CD4-positive, alpha-beta T cell (primary cell): Measurements from ENCODE around the gene PHF12. TPM values are rescaled to one million over a fixed set of nuclear protein-coding genes. Genes with fewer than 3 reads are reported as not detected.

Source experiments
- ATAC-seq: fragments of 200-7000 bp; cut with Tn5 transposase; one replicate; pipeline ENCODE4 v1.10.0; 2022; ENCODE audit warnings: mild to moderate bottlenecking; ENCODE audit not compliant: poor library complexity
- CTCF ChIA-PET: fragments of 350-600 bp; sonication (Branson Sonifier 250); formaldehyde crosslinking; loops from one replicate; lab custom pipeline; 2021; ENCODE audit warnings: antibody characterized with exemption, inconsistent platforms; lab: Charles Lee
- POLR2A ChIA-PET: fragments of 350-600 bp; sonication (Branson Sonifier 250); formaldehyde crosslinking; loops from one replicate; lab custom pipeline; 2021; ENCODE audit warnings: antibody characterized with exemption, inconsistent platforms; lab: Charles Lee
- DNase-seq, 14 experiments: peaks; one replicate each; pipeline ENCODE4 v3.0.0-alpha.2; 2013 to 2020; ENCODE audit warnings: mixed read lengths in 2 of 14
- H3K27ac ChIP-seq, 2 donors: one replicate each; pipeline versions ENCODE4 v1.5.1 to v1.7.0; 2013; ENCODE audit warnings: low read length in 2 of 2, low read depth in 1 of 2, mild to moderate bottlenecking in 1 of 2
- H3K27me3 ChIP-seq, 2 experiments: 1 replicate in 1 of 2; 2 replicates in 1 of 2; pipeline versions ENCODE4 v1.6.1 to v1.7.0; 2013; ENCODE audit warnings: low read length in 2 of 2, control low read depth in 1 of 2, mild to moderate bottlenecking in 1 of 2, moderate library complexity in 1 of 2; ENCODE audit not compliant: insufficient read depth in 2 of 2, control insufficient read depth in 1 of 2
- H3K36me3 ChIP-seq: one replicate; pipeline ENCODE4 v1.6.1; 2013; ENCODE audit warnings: low read length, control low read depth; ENCODE audit not compliant: insufficient read depth
- H3K4me1 ChIP-seq: one replicate; pipeline ENCODE4 v1.6.1; 2013; ENCODE audit warnings: low read length, control low read depth; ENCODE audit not compliant: insufficient read depth
- H3K4me3 ChIP-seq: one replicate; pipeline ENCODE4 v1.5.1; 2013; ENCODE audit warnings: mild to moderate bottlenecking, low read length, moderate library complexity
- H3K9me3 ChIP-seq, 2 experiments: 1 replicate in 1 of 2; 2 replicates in 1 of 2; pipeline versions ENCODE4 v1.6.1 to v1.7.0; 2013; ENCODE audit warnings: low read length in 2 of 2, mild to moderate bottlenecking in 2 of 2, control low read depth in 1 of 2, moderate library complexity in 1 of 2; ENCODE audit not compliant: control insufficient read depth in 1 of 2, insufficient read depth in 1 of 2
- H3K27ac Mint-ChIP-seq: one replicate; pipeline ENCODE4 v1.8.0; 2020; ENCODE audit warnings: mixed read lengths
- H3K27me3 Mint-ChIP-seq: one replicate; pipeline ENCODE4 v1.8.0; 2021; ENCODE audit warnings: mixed read lengths
- H3K36me3 Mint-ChIP-seq: one replicate; pipeline ENCODE4 v1.8.0; 2021; ENCODE audit warnings: low read depth, mixed read lengths
- H3K4me1 Mint-ChIP-seq: one replicate; pipeline ENCODE4 v1.8.0; 2021; ENCODE audit warnings: low read depth, mixed read lengths
- H3K4me3 Mint-ChIP-seq: one replicate; pipeline ENCODE4 v1.8.0; 2020; ENCODE audit warnings: mild to moderate bottlenecking, mixed read lengths
- H3K9me3 Mint-ChIP-seq: one replicate; pipeline ENCODE4 v1.8.0; 2020; ENCODE audit warnings: mixed read lengths
- CTCF ChIP-seq: fragments of 200-600 bp; IDR thresholded peaks from one replicate; pipeline ENCODE4 v1.8.0; 2022; ENCODE audit warnings: antibody characterized with exemption, mild to moderate bottlenecking
- intact Hi-C, 2 experiments: fragments of 100-400 bp; cut with DNase I in 1 of 2; cut with micrococcal nuclease in 1 of 2; formaldehyde crosslinking; loops; one replicate each; pipeline versions ENCODE4 v1.15.1 to v1.9.0; 2023 to 2025; cut with DNase I, micrococcal nuclease
- total RNA-seq, 174 experiments: library from RNA in 2 of 174; stranded (reverse) in 2 of 174; gene quantifications; one replicate each; pipeline ENCODE4 v1.2.3 and lab custom pipeline; 2021 to 2026

PHF12 gene
- total RNA-seq, 2 experiments from 2014 or later: 232 to 247 TPM

- ATAC-seq: no peak
- H3K27ac Mint-ChIP-seq: no peak overlapping the region
These were observed 86.1 kb downstream of the PHF12 start for GRCh38 chr17:28864991-28865849.

GRCh38 chr17:28863953-28864352 is 87.4 kb downstream of the PHF12 start:
- TF ChIP-seq CTCF: no peak
- peaks cover 17% of the 10 kb centered on the region for H3K36me3 ChIP-seq
- H3K4me3 ChIP-seq: no peak overlapping the region
- no peak overlapping the region for H3K4me3 Mint-ChIP-seq
- H3K27ac Mint-ChIP-seq: no peak overlapping the region
- no peaks in the 10 kb centered on the region for H3K27me3 ChIP-seq
- intact Hi-C loops: no loop called here
- DNase-seq (no peak), ATAC-seq (no peak)
- peaks cover 17% of the 10 kb centered on the region for H3K36me3 Mint-ChIP-seq
- H3K4me1 Mint-ChIP-seq: no peaks in the 10 kb centered on the region
- no peaks in the 10 kb centered on the region for H3K9me3 Mint-ChIP-seq
- POLR2A ChIA-PET: no interaction called here
- H3K9me3 ChIP-seq: no peaks in the 10 kb centered on the region
- H3K27ac ChIP-seq: no peak overlapping the region
- no peaks in the 10 kb centered on the region for H3K27me3 Mint-ChIP-seq
- peaks cover 3% of the 10 kb centered on the region for H3K4me1 ChIP-seq
- CTCF ChIA-PET: interaction anchor here (0.7 kb wide), 1 partner anchor 15 kb away, joined by 3 read pairs; no protein-coding TSS in a partner anchor

More at GRCh38 chr17:28864991-28865849, 86.1 kb downstream of the PHF12 start:
- ChIA-PET POLR2A (interaction anchor here (1.1 kb wide), 1 partner anchor 146 kb away, joined by 3 read pairs; no protein-coding TSS in a partner anchor), CTCF (no interaction called here)
- Mint-ChIP-seq H3K36me3 (peaks cover 12% of the 10 kb centered on the region), H3K9me3 (no peaks in the 10 kb centered on the region), H3K27me3 (no peaks in the 10 kb centered on the region), H3K4me1 (no peaks in the 10 kb centered on the region), H3K4me3 (no peak overlapping the region)
- TF ChIP-seq CTCF: no peak
- intact Hi-C loops: no loop called here
- Histone ChIP-seq H3K4me1 (peaks cover 3% of the 10 kb centered on the region), H3K9me3 (no peaks in the 10 kb centered on the region), H3K27me3 (no peaks in the 10 kb centered on the region), H3K4me3 (no peak overlapping the region), H3K36me3 (peaks cover 7% of the 10 kb centered on the region), H3K27ac (no peak overlapping the region)
- DNase-seq: no peak

- no peaks in the 10 kb centered on the region for H3K4me1 Mint-ChIP-seq
- Histone ChIP-seq H3K36me3 (peaks cover 31% of the 10 kb centered on the region), H3K27ac (no peak overlapping the region), H3K27me3 (no peaks in the 10 kb centered on the region), H3K4me3 (no peak overlapping the region), H3K9me3 (no peaks in the 10 kb centered on the region), H3K4me1 (peaks cover 3% of the 10 kb centered on the region)
- H3K4me3 Mint-ChIP-seq: no peak overlapping the region
- POLR2A ChIA-PET: no interaction called here
- ATAC-seq: no peak
- intact Hi-C loops: no loop called here
- H3K9me3 Mint-ChIP-seq: no peaks in the 10 kb centered on the region
- DNase-seq: no peak
- CTCF ChIA-PET: no interaction called here
- no peak overlapping the region for H3K27ac Mint-ChIP-seq
- H3K27me3 Mint-ChIP-seq: no peaks in the 10 kb centered on the region
- TF ChIP-seq CTCF: no peak
- H3K36me3 Mint-ChIP-seq: peaks cover 31% of the 10 kb centered on the region
These were observed 88.8 kb downstream of the PHF12 start for GRCh38 chr17:28862561-28862960.
